Measurements from ENCODE around the gene TMEM233. TPM values are rescaled to one million over a fixed set of nuclear protein-coding genes. Genes with fewer than 3 reads are reported as not detected.
"Not testable (repeated sequence)": the region's sequence is repeated elsewhere in the genome, so short reads cannot be mapped to it uniquely, and the experiment has no call there.

Gene TMEM233
- polyA plus RNA-seq, 3 donors: 1.0 to 1.7 (median 1.3) TPM

DNA sequence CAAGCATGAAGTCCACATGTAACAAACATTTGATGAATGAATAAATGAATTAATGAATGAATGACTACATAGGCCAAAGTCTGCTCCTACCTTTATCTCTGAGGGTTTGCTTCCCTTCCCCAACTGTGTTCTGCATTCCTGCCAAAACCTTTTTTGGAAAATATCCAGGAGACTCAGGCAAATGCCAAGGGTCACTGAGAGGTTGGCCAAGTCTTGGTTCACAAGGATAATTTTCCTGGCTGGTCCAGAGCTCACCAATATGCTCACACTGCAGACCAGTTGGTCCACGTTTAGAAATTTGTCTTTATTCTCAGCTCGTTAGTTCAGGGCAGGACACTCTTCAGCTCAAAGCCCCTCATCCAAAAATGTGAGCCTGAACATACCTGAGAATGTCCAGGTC is 10.2 kb downstream of the TMEM233 start:
- DNase-seq (ENCODE audit: low read depth in 3 of 3, low spot score in 2 of 3): no peak

GRCh38 chr12:119609358-119609757 is 15.8 kb downstream of the TMEM233 start:
- no peak for DNase-seq (ENCODE audit: low read depth in 3 of 3, low spot score in 2 of 3)

GRCh38 chr12:119613319-119613936 is 19.9 kb downstream of the TMEM233 start:
- DNase-seq (ENCODE audit: low read depth in 3 of 3, low spot score in 2 of 3): no peak

DNA sequence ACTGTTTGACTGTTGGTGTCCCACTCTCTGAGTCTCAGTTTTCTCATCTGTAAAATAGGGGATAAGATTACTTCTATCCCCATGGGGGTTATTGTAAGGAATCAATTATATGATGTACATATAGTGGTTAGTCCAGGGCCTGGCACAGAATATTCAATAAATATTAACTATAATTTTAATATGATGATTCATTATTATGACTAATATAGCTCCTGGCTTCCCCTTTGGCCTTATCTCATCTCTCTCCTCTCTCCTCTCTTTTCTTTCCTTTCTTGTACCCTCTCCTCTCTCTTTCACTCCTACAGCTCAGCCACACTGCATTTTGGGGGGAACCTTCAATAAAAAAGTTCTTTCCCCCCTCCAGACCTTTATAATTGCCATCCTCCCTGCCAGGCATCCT is 21.1 kb downstream of the TMEM233 start:
- DNase-seq (ENCODE audit: low read depth in 3 of 3, low spot score in 2 of 3): no peak

DNA sequence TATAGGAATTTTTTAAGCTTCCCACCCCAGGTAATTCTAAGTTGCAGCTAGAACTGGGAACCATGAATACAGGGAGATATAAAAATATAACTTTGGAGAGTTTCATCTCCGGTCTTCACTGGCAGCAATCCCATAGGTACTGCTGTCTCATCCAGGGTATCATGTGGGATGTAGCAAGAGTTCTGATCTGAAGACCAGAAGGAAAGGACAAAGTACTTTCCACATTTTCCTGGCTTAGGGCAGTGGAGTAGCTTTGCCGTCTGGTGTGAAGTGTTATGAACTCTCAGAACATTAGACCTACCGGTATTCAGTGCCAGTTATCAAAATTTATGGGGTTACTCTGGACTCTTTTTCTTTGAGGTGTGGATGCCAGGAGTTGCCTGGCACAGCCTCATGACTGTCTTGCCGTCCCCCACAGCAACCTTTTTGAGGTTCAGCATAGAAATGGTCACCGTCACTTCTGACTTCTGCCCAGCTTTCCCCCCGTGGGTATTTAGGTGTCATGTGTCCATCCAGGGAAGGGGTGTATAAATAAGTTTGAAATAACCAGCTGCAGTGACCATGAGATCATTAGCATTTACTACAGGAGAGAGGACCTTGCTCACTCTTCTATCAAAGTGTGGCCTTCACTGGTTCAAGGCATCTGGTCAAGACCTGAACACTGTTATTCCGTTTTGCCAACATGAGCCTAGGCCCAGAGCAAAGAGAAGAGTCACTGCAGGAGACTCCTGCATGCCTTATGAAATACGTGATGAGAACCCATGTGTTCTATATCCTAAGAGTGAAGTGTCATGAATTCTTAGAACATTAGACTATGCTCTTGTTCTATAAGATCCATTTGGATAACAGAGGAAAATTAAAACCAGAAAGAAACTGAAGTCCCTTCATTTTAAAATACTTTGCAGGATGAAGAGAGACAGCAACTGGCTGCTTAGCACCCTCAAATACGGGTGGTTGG is 22.2 kb downstream of the TMEM233 start:
- no peak for DNase-seq (ENCODE audit: low read depth in 3 of 3, low spot score in 2 of 3)

- not testable (repeated sequence) for DNase-seq (ENCODE audit: low read depth in 3 of 3, low spot score in 2 of 3)
Measured at GRCh38 chr12:119618328-119618896, 24.8 kb downstream of the TMEM233 start.

- no peak for DNase-seq (ENCODE audit: low read depth in 3 of 3, low spot score in 2 of 3)
Measured at GRCh38 chr12:119620490-119620889, 26.9 kb downstream of the TMEM233 start.

GRCh38 chr12:119621878-119622277 is 28.3 kb downstream of the TMEM233 start:
- no peak for DNase-seq (ENCODE audit: low read depth in 3 of 3, low spot score in 2 of 3)

DNA sequence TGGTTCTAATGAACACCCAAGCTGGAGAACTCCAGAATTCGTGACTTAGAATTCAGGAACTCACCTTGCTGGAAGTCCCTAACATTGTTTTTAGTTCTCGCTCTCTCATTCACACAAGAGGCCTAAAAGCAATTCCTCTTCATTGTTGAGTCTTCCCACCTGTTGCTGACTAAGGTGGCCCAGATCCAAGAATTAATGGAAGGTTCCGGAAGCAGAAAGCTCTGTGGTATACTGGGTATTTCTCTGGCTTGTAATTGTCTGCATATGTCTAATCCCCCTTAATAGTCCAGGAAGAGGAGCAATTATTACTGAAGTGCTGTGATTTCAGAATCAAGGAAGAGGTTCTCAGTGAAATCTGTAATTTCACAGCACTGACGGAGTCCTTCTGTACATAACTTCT is 31.4 kb downstream of the TMEM233 start:
- DNase-seq (ENCODE audit: low read depth in 3 of 3, low spot score in 2 of 3): no peak

GRCh38 chr12:119627019-119627643 is 33.6 kb downstream of the TMEM233 start:
- DNase-seq (ENCODE audit: low read depth in 3 of 3, low spot score in 2 of 3): no peak

DNA sequence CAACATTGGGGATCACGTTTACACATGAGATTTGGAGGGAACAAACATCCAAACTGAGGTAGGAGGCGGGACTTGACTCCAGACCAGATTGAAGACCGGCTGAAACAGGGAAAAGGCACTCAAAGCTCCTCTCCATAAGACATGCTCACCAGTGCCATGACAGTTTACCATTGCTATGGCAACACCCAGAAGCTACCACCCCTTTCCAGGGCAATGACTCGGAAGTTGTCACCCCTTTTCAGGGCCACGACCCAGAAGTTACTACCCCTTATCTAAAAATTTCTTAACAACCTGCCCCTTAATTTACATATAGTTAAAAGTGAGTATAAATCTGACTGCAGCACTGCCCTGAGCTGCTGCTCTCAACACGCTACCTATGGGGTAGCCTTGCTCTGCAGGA is 34.1 kb downstream of the TMEM233 start:
- DNase-seq (ENCODE audit: low read depth in 3 of 3, low spot score in 2 of 3): no peak

DNA sequence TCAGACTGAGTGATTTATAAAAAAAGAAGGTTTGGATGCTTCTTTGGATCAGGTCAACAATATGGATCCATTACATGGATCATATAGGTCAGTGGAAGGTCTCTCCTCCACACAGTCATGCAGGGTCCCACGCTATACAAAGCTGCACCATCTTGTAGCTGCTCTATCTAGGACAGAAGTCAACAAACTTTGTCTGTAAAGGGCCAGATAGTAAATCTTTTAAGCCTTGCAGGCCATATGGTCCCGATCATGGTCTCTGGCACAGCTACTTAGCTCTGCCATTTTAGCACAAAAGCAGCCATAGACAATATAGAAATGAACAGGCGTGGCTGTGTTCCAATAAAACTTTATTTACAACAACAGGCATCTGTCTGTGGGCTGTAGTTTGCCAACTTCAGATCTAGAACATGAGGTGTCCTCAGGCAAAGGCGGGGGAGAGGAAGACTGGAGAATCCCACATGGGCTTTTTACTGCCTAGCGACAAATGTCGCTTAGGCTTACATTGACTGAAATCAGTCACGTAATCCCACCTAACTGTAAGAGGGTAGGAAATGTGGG is 36.7 kb downstream of the TMEM233 start:
- no peak for DNase-seq (ENCODE audit: low read depth in 3 of 3, low spot score in 2 of 3)

GRCh38 chr12:119630962-119631550 is 37.5 kb downstream of the TMEM233 start:
- no peak for DNase-seq (ENCODE audit: low read depth in 3 of 3, low spot score in 2 of 3)

- DNase-seq (ENCODE audit: low read depth in 3 of 3, low spot score in 2 of 3): no peak
Measured at GRCh38 chr12:119631930-119632678, 38.5 kb downstream of the TMEM233 start.

DNA sequence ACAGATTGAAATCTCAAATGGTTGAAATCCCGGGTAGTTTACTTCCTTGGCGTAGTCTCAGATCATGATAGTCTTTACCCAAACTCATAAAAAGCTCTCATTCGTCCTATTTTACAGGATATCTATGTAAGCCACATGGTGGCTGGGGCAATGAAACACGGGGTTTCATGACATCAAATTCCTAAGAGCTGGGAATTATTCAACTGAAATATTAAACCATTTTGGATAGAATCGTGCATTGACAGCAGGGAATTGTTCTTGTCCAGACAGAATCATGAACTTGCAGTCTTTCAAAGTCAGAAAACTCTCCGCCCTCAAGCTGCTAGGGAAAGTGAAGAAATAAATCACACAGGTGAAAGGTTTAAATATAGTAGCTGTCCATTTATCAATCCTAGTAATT is 41.2 kb downstream of the TMEM233 start:
- peak; percentile 49 to 60 (median 58) for DNase-seq (ENCODE audit: low read depth in 3 of 3, low spot score in 2 of 3)

DNA sequence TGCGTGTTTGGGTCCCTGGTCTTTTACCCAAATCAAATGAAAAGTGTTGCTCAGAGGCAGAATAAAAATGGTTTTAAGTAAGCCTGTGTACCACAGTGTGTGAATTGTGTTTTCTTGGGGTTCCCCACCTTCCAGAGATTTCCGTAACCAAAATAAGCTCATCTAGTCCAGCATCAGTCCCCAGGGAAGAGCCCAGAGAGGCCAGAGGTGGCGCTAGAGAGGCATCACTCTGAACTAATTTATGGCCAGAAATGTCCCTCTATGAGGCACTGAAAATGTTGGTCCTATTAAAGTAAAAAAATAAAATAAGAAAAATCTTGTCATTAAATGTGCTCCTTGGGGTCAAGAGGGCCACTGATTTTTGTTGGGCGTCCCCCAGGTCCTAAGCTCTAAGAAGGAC is 49.4 kb downstream of the TMEM233 start:
- no peak for DNase-seq (ENCODE audit: low read depth in 3 of 3, low spot score in 2 of 3)

- DNase-seq (ENCODE audit: low read depth in 3 of 3, low spot score in 2 of 3): no peak
Measured at GRCh38 chr12:119644930-119645329, 51.4 kb downstream of the TMEM233 start.

- no peak for DNase-seq (ENCODE audit: low read depth in 3 of 3, low spot score in 2 of 3)
Measured at GRCh38 chr12:119645535-119646059, 52.0 kb downstream of the TMEM233 start.

DNA sequence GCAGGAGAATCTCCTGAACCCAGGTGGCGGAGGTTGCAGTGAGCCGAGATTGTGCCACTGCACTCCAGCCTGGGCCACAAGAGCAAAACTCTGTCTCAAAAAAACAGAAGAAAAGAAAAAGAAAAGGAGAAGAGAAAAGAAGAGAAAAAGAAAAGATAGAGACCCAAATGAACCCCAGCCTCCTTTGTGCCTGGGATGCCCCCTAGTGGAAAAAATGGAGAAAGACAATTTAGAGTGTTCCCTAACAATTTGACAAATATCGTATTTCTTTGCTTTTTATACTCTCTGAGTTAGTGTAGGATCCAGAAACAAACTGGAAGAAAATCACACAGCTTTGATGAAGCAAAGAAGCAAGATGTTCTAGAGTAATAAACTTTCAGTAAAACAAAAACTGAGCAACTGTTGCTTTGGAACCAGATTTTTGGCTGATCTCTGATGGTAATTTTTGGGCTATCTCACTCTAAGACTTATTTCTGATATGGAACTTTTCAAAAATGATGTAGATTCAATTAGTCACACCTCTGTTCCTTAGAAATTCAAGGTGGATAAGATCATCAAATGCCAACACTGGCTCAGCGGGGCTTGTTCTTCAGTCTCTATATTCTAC is 55.7 kb downstream of the TMEM233 start:
- no peak for DNase-seq (ENCODE audit: low read depth in 3 of 3, low spot score in 2 of 3)
